HG02623 (cell line): ENCODE data around the gene AQP5.

ENCODE experiments used
- ATAC-seq: cut with Tn5 transposase; IDR thresholded peaks from one replicate; pipeline ENCODE4 v1.9.1; 2021; ENCODE audit warnings: moderate library complexity; ENCODE audit not compliant: unreplicated experiment

The AQP5 gene

DNA sequence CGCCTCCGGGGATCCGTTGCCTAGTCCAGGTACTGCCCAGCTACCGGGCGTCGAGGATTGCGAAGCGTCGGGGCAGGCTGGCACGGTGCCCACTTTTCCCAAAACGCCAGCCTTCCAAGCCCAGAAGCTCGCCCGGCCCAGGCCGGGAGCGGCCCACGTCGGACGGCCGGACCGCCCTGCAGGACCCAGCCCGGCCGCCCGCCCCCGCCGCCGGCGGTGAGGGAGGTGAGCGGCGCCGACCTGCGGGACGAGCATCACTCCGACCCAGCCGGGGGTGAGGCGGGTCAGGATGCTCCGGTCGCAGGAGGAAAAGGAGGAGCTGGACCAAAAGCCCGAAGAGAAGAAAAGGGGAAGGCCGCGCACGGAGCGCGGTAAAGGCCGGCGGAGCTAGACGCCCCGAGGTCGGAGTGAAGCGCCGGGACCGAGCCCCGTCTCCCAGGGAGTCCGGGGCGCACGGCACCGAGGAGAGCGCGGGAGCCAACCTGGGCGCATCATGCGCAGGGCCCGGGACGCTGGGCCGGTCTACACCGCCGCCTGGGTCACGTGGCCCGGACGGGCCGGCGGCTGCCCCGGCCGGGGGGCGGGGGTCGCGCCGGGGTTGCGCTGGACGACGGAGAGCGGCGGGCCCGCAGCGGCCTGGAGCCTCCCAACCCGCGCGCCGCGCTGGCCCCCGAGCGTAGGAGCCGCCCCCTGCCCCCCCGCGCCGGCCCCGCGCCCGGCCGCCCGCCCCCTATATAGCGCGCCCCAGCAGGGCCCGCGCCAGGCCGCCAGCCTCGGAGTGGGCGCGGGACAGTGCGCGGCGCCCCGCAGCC is at the start of gene AQP5:
Gene AQP5, plus strand, starts transcription at position 762 of the 812 bp plus-strand sequence. CDS start 146 bp downstream, outside the sequence.
- no peak for ATAC-seq

- no peak for ATAC-seq
Measured at GRCh38 chr12:49912345-49913255, 49.1 kb upstream of the AQP5 start.

DNA sequence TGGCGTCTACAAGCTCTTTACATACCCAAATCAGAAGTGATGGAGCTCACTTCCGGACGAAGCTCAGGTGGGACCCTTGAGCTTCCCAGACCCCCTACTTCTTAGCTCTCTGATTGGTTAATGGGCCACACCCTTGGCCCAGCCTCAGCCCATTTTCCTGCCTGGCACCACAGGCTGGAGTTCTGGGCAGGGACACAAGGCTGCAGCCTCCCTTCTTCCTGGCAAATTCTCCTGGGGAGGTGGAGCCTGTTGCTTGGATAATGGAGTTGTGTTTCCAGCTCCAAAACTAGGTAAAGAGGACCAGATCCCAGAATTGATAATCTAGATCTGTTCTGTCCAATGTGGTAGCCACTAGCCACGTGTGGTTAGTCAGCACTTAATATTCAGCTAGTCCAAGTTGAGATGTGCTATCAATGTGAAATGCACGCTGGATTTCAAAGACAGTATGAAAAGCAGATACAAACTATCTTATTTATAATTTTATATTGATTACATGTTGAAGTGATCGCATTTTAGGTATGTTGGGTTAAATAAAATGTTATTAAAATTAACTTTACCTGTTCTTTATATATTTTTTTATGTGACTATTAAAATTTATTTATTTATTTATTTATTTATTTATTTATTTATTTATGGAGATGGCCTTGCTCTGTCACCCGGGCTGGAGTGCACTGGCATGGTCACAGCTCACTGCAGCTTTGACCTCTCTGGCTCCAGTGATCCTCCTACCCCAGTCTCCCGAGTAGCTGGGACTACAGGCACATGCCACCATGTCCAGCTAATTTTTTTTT is 45.3 kb upstream of the AQP5 start:
- ATAC-seq, result no peak

- no peak for ATAC-seq
Measured at GRCh38 chr12:49917166-49917787, 44.4 kb upstream of the AQP5 start.

DNA sequence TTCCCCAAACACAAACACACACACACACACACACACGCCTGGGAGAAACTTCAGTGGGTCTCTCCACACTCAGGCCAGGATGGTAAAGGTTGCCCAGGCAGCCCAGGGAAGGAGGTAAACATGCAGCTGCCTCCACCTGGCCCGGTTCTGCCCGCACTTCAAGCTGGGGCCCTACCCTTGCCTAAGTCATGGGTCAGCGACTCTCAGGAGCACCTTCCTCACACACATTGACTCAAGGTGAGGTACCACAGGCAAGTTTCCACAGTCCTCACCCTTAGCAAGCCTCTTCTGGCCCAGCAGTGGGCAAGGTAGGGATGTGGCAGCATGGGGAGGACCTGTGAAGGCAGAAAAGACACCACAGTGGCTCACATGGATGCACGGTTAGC is 43.9 kb upstream of the AQP5 start:
- ATAC-seq, result no peak

- no peak for ATAC-seq
Measured at GRCh38 chr12:49920241-49920914, 41.3 kb upstream of the AQP5 start.

- ATAC-seq, result no peak
Measured at GRCh38 chr12:49920915-49921286, 40.8 kb upstream of the AQP5 start.

- ATAC-seq, result no peak
Measured at GRCh38 chr12:49921299-49921698, 40.4 kb upstream of the AQP5 start.

- no peak for ATAC-seq
Measured at GRCh38 chr12:49921936-49922335, 39.7 kb upstream of the AQP5 start.

- no peak for ATAC-seq
Measured at GRCh38 chr12:49922349-49923034, 39.2 kb upstream of the AQP5 start.

GRCh38 chr12:49923035-49923644 is 38.5 kb upstream of the AQP5 start:
- ATAC-seq, result no peak

DNA sequence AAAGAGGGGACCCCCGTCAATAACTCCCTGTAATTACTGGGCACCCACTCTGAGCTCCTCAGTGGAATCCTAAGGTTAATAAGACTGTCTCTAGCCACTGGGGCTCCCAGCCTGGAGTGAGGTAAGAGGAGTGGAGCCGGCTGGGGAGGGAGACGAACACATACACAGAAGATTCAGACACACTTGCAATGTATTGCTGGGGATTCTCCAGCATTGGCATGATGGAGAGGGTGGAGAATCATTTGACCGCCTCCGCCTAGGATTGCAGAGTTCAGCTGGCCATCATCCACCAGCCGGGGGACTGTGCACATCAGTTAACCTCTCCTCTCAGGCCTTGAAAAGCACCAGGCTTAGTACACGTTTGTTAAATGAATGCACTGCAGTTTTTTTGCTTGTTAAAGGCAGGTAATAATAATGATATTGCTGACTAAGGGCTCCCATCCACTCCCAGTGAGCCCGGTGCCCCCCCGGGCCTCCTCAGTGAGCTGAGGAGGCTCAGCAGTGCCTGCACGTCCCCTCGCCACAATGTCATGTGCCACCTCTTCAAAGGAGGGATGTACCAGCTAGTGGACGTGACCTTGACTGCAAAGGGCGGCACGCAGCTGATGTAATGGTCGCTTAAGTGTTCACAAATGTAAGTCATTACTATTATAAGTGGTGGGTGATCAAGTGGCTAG is 37.7 kb upstream of the AQP5 start:
- ATAC-seq, result no peak

GRCh38 chr12:49924628-49925246 is 36.9 kb upstream of the AQP5 start:
- ATAC-seq, result no peak

- no peak for ATAC-seq
Measured at GRCh38 chr12:49925433-49926204, 36.1 kb upstream of the AQP5 start.

GRCh38 chr12:49928471-49928870 is 33.2 kb upstream of the AQP5 start:
- no peak for ATAC-seq

GRCh38 chr12:49929581-49929980 is 32.1 kb upstream of the AQP5 start:
- no peak for ATAC-seq

- ATAC-seq, result no peak
Measured at GRCh38 chr12:49930515-49931288, 31.0 kb upstream of the AQP5 start.
